Neural cell (in vitro differentiated cells): Measurements from ENCODE around the gene RETSAT. TPM values are rescaled to one million over a fixed set of nuclear protein-coding genes. Genes with fewer than 3 reads are reported as not detected.

Source experiments
- H2AFZ ChIP-seq: fragments of 200-600, 300-800 bp; sonication (generic), shearing (Covaris generic); 2 replicates; pipeline ENCODE4 v1.6.0; 2014; ENCODE audit warnings: low read depth, mild to moderate bottlenecking, antibody characterized with exemption, low read length, moderate library complexity
- H3F3A ChIP-seq: fragments of 200-600 bp; shearing (Covaris generic); 2 replicates; pipeline ENCODE4 v1.6.1; 2016; ENCODE audit warnings: mild to moderate bottlenecking, moderate library complexity, mixed read lengths, antibody characterized with exemption, low read length; ENCODE audit not compliant: insufficient read depth, poor library complexity, severe bottlenecking
- H3K27ac ChIP-seq: fragments of 200-600, 300-800 bp; sonication (generic), shearing (Covaris generic); 2 replicates; pipeline ENCODE4 v1.5.1; 2014; ENCODE audit warnings: mild to moderate bottlenecking, low read length, moderate library complexity
- H3K27me3 ChIP-seq: fragments of 300-800, 200-600 bp; sonication (generic), shearing (Covaris generic); 2 replicates; pipeline ENCODE4 v1.6.0; 2014; ENCODE audit warnings: mild to moderate bottlenecking, low read depth, low read length, moderate library complexity; ENCODE audit not compliant: insufficient read depth
- H3K36me3 ChIP-seq: fragments of 300-800, 200-600 bp; sonication (generic), shearing (Covaris generic); 2 replicates; pipeline ENCODE4 v1.5.1; 2014; ENCODE audit warnings: mild to moderate bottlenecking, antibody characterized with exemption, low read length, moderate library complexity; ENCODE audit not compliant: insufficient read depth
- H3K4me2 ChIP-seq: fragments of 300-800, 200-600 bp; sonication (generic), shearing (Covaris generic); 2 replicates; pipeline ENCODE4 v1.6.0; 2014; ENCODE audit warnings: mild to moderate bottlenecking, low read length
- H3K4me3 ChIP-seq: fragments of 300-800, 200-600 bp; sonication (generic), shearing (Covaris generic); 2 replicates; pipeline ENCODE4 v1.5.1; 2014; ENCODE audit warnings: mild to moderate bottlenecking, low read length, moderate library complexity
- H3K79me2 ChIP-seq: fragments of 200-600 bp; shearing (Covaris generic); replicated peaks from 2 replicates; pipeline ENCODE4 v1.6.0; 2014; ENCODE audit warnings: mild to moderate bottlenecking, low read length, moderate library complexity; ENCODE audit not compliant: insufficient read depth
- H3K9ac ChIP-seq: fragments of 300-800, 200-600 bp; sonication (generic), shearing (Covaris generic); 2 replicates; pipeline ENCODE4 v1.6.1; 2016; ENCODE audit warnings: mild to moderate bottlenecking, low read length, mixed read lengths
- H3K9me2 ChIP-seq: fragments of 200-600 bp; shearing (Covaris generic); 2 replicates; pipeline ENCODE4 v1.6.1; 2016; ENCODE audit warnings: mild to moderate bottlenecking, low read length, mixed read lengths; ENCODE audit not compliant: insufficient read depth
- H3K9me3 ChIP-seq: fragments of 200-600, 300-800 bp; sonication (generic), shearing (Covaris generic); 2 replicates; pipeline ENCODE4 v1.6.1; 2016; ENCODE audit warnings: mild to moderate bottlenecking, mixed run types, low read length, moderate library complexity, mixed read lengths
- H4K20me1 ChIP-seq: fragments of 200-600 bp; shearing (Covaris generic); 2 replicates; pipeline ENCODE4 v1.6.1; 2016; ENCODE audit warnings: mild to moderate bottlenecking, mixed run types; ENCODE audit not compliant: insufficient read depth
- EP300 ChIP-seq: fragments of 450-650 bp; conservative IDR thresholded peaks from 2 replicates; pipeline ENCODE4 v1.6.1; 2014; ENCODE audit warnings: antibody characterized with exemption, mild to moderate bottlenecking, moderate library complexity; ENCODE audit not compliant: poor library complexity, severe bottlenecking
- EZH2 ChIP-seq: fragments of 200-600, 300-800 bp; shearing (Covaris generic), sonication (generic); IDR thresholded peaks from 2 replicates; pipeline ENCODE4 v1.6.1; 2014; ENCODE audit warnings: antibody characterized with exemption, low read length, borderline replicate concordance, mild to moderate bottlenecking; ENCODE audit not compliant: insufficient read depth, poor library complexity, severe bottlenecking
- MXI1 ChIP-seq: fragments of 450-650 bp; conservative IDR thresholded peaks from 2 replicates; pipeline ENCODE4 v1.6.1; 2014; ENCODE audit warnings: antibody characterized with exemption, mild to moderate bottlenecking; ENCODE audit not compliant: poor library complexity, severe bottlenecking
- POLR2AphosphoS5 ChIP-seq: IDR thresholded peaks from 2 replicates; pipeline ENCODE4 v1.6.1; 2012
- RAD21 ChIP-seq: fragments of 450-650 bp; conservative IDR thresholded peaks from 2 replicates; pipeline ENCODE4 v1.6.1; 2014; ENCODE audit warnings: antibody characterized with exemption, mild to moderate bottlenecking, moderate library complexity
- SMC3 ChIP-seq: fragments of 450-650 bp; conservative IDR thresholded peaks from 2 replicates; pipeline ENCODE4 v1.6.1; 2014; ENCODE audit warnings: antibody characterized with exemption, mild to moderate bottlenecking, moderate library complexity; ENCODE audit not compliant: poor library complexity
- TAF1 ChIP-seq: IDR thresholded peaks from 2 replicates; pipeline ENCODE4 v1.6.1; 2012; ENCODE audit warnings: low read depth
- polyA plus RNA-seq: library from polyadenylated mRNA; depleted of rRNA; stranded (reverse); fragments of >200 nt; gene quantifications from 2 replicates; pipeline ENCODE4 v1.2.3, GENCODE V29; 2014
- TF ChIP-seq, protein P1 (sequence below): fragments of 450-650 bp; IDR thresholded peaks from 2 replicates; pipeline ENCODE4 v1.5.1; 2014; ENCODE audit warnings: antibody characterized with exemption, mild to moderate bottlenecking, moderate library complexity; ENCODE audit not compliant: poor library complexity, severe bottlenecking
- TF ChIP-seq, protein P2 (sequence below): IDR thresholded peaks from 2 replicates; pipeline ENCODE4 v1.6.1; 2012; ENCODE audit warnings: borderline replicate concordance

The RETSAT gene
- polyA plus RNA-seq, 1 donor from 2014 or later: 10.9 TPM

DNA sequence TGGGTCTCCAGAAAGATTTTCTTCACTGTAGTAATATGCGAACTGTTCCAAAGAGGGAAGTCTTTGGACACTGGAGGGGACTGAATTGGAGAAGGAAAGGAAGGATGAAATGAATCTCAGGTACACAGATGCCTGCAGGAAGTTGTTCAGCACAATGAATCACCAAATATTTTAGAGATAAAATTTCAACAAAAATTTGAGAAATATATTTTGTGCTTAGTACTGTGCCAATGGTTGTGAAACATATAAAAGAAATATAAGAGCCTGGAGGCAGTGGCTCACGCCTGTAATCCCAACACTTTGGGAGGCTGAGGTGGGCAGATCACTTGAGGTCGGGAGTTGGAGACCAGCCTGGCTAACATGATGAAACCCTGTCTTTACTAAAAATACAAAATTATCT, 3.4 kb upstream of the RETSAT start:
- Histone ChIP-seq H3K4me2 (no peak overlapping the region), H3F3A (no peaks in the 10 kb centered on the region), H3K9me2 (no peaks in the 10 kb centered on the region), H3K79me2 (peaks cover 4% of the 10 kb centered on the region), H3K9me3 (no peaks in the 10 kb centered on the region), H3K36me3 (no peaks in the 10 kb centered on the region), H2AFZ (no peak overlapping the region), H3K27ac (no peak overlapping the region), H3K9ac (no peak overlapping the region), H3K27me3 (no peaks in the 10 kb centered on the region), H4K20me1 (no peaks in the 10 kb centered on the region), H3K4me3 (peak overlapping the region; percentile 28)
- TF ChIP-seq EZH2 (no peak), SMC3 (no peak), POLR2AphosphoS5 (no peak), EP300 (no peak), TAF1 (no peak), RAD21 (no peak), MXI1 (no peak)
- TF ChIP-seq, protein P1, sequence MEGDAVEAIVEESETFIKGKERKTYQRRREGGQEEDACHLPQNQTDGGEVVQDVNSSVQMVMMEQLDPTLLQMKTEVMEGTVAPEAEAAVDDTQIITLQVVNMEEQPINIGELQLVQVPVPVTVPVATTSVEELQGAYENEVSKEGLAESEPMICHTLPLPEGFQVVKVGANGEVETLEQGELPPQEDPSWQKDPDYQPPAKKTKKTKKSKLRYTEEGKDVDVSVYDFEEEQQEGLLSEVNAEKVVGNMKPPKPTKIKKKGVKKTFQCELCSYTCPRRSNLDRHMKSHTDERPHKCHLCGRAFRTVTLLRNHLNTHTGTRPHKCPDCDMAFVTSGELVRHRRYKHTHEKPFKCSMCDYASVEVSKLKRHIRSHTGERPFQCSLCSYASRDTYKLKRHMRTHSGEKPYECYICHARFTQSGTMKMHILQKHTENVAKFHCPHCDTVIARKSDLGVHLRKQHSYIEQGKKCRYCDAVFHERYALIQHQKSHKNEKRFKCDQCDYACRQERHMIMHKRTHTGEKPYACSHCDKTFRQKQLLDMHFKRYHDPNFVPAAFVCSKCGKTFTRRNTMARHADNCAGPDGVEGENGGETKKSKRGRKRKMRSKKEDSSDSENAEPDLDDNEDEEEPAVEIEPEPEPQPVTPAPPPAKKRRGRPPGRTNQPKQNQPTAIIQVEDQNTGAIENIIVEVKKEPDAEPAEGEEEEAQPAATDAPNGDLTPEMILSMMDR: no peak
- TF ChIP-seq, protein P2, sequence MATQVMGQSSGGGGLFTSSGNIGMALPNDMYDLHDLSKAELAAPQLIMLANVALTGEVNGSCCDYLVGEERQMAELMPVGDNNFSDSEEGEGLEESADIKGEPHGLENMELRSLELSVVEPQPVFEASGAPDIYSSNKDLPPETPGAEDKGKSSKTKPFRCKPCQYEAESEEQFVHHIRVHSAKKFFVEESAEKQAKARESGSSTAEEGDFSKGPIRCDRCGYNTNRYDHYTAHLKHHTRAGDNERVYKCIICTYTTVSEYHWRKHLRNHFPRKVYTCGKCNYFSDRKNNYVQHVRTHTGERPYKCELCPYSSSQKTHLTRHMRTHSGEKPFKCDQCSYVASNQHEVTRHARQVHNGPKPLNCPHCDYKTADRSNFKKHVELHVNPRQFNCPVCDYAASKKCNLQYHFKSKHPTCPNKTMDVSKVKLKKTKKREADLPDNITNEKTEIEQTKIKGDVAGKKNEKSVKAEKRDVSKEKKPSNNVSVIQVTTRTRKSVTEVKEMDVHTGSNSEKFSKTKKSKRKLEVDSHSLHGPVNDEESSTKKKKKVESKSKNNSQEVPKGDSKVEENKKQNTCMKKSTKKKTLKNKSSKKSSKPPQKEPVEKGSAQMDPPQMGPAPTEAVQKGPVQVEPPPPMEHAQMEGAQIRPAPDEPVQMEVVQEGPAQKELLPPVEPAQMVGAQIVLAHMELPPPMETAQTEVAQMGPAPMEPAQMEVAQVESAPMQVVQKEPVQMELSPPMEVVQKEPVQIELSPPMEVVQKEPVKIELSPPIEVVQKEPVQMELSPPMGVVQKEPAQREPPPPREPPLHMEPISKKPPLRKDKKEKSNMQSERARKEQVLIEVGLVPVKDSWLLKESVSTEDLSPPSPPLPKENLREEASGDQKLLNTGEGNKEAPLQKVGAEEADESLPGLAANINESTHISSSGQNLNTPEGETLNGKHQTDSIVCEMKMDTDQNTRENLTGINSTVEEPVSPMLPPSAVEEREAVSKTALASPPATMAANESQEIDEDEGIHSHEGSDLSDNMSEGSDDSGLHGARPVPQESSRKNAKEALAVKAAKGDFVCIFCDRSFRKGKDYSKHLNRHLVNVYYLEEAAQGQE: no peak

DNA sequence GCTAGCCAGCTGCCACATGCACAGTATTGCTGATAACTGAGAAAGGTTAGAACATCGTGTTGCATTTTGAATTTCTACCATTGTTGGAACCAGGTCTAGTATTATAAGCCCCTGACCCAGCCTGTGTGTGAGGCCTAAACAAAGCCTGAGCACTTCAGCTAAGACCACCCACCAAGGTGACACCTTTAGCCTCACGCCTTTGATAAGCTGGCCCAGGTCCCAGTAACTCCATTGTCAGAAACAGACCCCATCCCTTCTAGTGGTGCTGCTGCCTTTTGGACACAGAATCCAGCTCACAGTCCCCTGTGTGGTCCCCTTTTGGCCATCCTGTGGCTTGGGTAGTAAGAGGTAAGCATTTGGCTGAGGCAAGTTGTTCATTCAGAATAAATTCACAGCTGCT, 1.9 kb upstream of the RETSAT start:
- H3F3A ChIP-seq: no peaks in the 10 kb centered on the region
- no peak overlapping the region for H3K9ac ChIP-seq
- H3K79me2 ChIP-seq: peaks cover 4% of the 10 kb centered on the region
- no peak overlapping the region for H2AFZ ChIP-seq
- H3K27me3 ChIP-seq: no peaks in the 10 kb centered on the region
- H3K4me2 ChIP-seq: no peak overlapping the region
- TF ChIP-seq TAF1: no peak
- no peak for TF ChIP-seq SMC3
- TF ChIP-seq EZH2: no peak
- no peak for TF ChIP-seq EP300
- TF ChIP-seq, protein P1: no peak
- no peak for TF ChIP-seq MXI1
- TF ChIP-seq POLR2AphosphoS5: no peak
- no peak for TF ChIP-seq RAD21
- TF ChIP-seq, protein P2: no peak
- no peaks in the 10 kb centered on the region for H3K36me3 ChIP-seq
- H3K4me3 ChIP-seq: peak overlapping the region; percentile 85
- no peaks in the 10 kb centered on the region for H3K9me3 ChIP-seq
- no peak overlapping the region for H3K27ac ChIP-seq
- no peaks in the 10 kb centered on the region for H3K9me2 ChIP-seq
- no peaks in the 10 kb centered on the region for H4K20me1 ChIP-seq
